ENCODE data around the gene ZCCHC24. TPM values are rescaled to one million over a fixed set of nuclear protein-coding genes. Genes with fewer than 3 reads are reported as not detected.

The ZCCHC24 gene
- total and polyA plus RNA-seq, 8 donors: 3.5 to 13.2 (median 7.3) TPM

DNA sequence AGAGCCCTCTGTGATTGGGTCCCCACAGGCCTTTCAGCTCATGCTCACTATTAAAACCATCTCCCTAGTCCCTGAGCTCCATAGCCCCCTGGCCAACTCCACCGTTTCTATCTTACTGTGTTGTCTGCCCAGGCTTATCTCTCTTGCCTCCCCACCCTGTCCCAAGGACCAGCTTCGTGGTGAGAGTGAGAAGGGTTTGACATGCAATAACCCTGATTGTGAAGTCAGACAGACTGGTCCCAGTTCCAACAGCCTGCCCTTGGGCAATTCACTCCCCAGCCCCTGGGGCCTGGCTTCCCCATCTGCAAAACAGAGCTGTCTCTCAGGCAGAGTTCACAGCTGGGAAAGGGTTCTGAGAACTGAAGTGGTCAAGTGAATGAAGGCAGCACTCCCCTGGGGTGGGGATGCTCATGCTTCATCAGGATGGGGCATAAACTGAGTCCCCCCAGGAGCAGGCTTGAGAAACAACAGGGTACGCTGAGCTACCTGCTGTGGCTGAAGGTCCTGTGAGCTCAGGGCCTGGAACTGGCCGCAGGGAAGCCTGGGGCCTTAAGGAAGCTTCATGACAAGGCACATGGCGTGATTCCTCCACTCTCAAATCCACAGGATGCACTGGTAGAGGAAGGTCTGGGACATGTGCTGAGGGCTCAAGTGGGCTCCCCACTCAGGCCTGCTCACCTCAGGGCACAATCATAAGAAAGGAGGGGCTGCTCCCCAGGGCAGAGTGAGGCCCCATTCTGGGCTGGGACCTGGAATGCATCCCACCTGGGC, 100.0 kb downstream of the ZCCHC24 start:
- Histone ChIP-seq H3K9me3 (no peaks in the 10 kb centered on the region), H3K36me3 (peaks cover 0 to 10% (median 7%) of the 10 kb centered on the region in 3 donors), H3K4me1 (peaks cover 33 to 45% (median 44%) of the 10 kb centered on the region in 3 donors), H3K27ac (peak overlapping the region; percentile 15 to 70 (median 54)), H3K4me3 (no peak overlapping the region), H3K27me3 (no peaks in the 10 kb centered on the region)
- ATAC-seq: no peak
- WGBS, 2 donors: 71 to 75% methylated on average over 5 of the region's 5 CpGs
- peak in 1 of 6 donors; percentile 37 for DNase-seq
- TF ChIP-seq, protein P1, sequence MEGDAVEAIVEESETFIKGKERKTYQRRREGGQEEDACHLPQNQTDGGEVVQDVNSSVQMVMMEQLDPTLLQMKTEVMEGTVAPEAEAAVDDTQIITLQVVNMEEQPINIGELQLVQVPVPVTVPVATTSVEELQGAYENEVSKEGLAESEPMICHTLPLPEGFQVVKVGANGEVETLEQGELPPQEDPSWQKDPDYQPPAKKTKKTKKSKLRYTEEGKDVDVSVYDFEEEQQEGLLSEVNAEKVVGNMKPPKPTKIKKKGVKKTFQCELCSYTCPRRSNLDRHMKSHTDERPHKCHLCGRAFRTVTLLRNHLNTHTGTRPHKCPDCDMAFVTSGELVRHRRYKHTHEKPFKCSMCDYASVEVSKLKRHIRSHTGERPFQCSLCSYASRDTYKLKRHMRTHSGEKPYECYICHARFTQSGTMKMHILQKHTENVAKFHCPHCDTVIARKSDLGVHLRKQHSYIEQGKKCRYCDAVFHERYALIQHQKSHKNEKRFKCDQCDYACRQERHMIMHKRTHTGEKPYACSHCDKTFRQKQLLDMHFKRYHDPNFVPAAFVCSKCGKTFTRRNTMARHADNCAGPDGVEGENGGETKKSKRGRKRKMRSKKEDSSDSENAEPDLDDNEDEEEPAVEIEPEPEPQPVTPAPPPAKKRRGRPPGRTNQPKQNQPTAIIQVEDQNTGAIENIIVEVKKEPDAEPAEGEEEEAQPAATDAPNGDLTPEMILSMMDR (IDR thresholded peaks at IDR 0.05): no peak
- FAIRE-seq: no peak
- intact Hi-C loops (cut with DNase I): no loop called here

DNA sequence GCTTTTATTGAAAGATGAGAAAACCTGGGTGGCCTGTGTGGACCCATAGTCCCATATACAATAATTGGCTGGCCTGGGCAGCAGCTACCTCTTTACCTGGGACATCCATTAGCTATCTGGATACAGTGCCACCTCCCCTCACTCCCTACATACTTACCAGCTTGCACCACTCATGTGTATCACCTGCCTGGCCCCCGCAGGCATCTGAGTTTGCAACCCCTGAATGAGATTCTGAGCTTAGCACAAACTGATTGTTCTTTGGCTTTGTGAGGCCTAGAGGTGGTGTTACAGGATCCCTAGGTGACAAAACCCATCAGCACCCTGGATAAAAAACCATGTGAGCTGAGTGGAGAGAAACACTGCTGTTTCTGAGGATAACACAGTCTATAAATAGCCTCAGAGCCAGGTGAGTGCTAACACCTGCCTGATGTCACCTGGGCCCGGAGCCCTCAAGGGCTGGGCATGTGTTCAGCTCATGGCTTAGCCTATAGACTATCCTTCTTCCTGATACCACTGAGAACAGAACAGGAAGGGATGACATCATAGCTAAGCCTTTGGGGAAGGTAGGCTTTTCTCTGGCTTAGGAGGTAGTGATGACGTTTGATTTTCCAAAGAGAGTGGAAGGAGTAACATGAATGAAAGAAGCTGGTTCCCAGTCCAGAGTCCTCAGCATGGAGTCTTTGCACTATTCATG, 100.8 kb downstream of the ZCCHC24 start:
- intact Hi-C loops (cut with DNase I): no loop called here
- Histone ChIP-seq H3K36me3 (peaks cover 0 to 2% (median 0%) of the 10 kb centered on the region in 3 donors), H3K27me3 (no peaks in the 10 kb centered on the region), H3K4me1 (peaks cover 33 to 44% (median 39%) of the 10 kb centered on the region in 3 donors), H3K27ac (peak overlapping the region; percentile 15 to 70 (median 58)), H3K4me3 (no peak overlapping the region), H3K9me3 (no peaks in the 10 kb centered on the region)
- TF ChIP-seq, protein P1 (IDR thresholded peaks at IDR 0.05): no peak
- ATAC-seq (peak; percentile 57 to 61 (median 60)), FAIRE-seq (no peak), DNase-seq (peak in 5 of 6 donors; percentile 80 to 90 (median 85))
- 33 to 38% methylated on average over 3 of the region's 3 CpGs for WGBS, 2 donors

DNA sequence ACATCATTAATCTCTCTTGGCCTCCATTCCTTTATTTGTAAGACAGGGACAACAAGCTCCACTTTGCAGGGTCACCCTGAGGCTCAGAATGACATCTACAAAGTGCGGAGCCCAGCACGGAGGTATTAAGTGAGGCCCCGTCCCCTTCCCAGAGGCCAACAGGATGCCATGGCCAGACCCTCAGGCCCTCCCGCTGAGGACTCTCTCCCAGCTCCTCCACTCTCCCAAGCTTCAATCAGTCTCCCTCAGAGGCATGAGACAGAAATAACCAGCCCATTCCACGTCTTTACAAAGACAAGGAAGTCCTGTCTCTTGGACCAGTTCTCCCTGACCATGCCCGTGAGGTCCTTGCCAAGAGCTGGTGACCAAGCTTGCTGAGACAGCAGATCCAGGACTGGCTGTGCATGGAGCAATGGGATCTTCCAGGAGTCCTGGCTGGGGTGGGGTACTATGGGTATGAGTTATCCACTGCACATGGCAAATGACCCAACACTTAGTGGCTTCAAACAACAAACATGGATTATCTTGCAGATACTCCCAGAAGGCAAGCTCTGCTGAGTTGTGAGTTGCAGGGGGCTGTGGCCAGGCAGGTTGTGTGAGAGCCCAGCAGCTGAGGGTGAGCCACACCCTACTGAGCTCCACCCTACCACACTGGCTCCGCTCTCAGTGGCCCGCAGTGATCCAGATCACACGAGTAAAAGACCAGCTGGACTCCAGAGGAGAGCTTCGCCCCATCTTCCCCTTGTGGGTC, 102.4 kb downstream of the ZCCHC24 start:
- no peak for FAIRE-seq
- peaks cover 30 to 33% (median 32%) of the 10 kb centered on the region in 3 donors for H3K4me1 ChIP-seq
- no peaks in the 10 kb centered on the region for H3K36me3 ChIP-seq
- TF ChIP-seq, protein P1 (IDR thresholded peaks at IDR 0.05): no peak
- peak overlapping the region in 1 of 4 donors; percentile 47 for H3K27ac ChIP-seq
- peak in 3 of 6 donors; percentile 41 to 63 (median 54) for DNase-seq
- H3K4me3 ChIP-seq: no peak overlapping the region
- H3K27me3 ChIP-seq: no peaks in the 10 kb centered on the region
- peak in 2 of 4 donors; percentile 5 to 7 for ATAC-seq
- intact Hi-C loops (cut with DNase I): no loop called here
- WGBS, 2 donors: 47 to 53% methylated on average over 10 of the region's 10 CpGs
- H3K9me3 ChIP-seq: no peaks in the 10 kb centered on the region

DNA sequence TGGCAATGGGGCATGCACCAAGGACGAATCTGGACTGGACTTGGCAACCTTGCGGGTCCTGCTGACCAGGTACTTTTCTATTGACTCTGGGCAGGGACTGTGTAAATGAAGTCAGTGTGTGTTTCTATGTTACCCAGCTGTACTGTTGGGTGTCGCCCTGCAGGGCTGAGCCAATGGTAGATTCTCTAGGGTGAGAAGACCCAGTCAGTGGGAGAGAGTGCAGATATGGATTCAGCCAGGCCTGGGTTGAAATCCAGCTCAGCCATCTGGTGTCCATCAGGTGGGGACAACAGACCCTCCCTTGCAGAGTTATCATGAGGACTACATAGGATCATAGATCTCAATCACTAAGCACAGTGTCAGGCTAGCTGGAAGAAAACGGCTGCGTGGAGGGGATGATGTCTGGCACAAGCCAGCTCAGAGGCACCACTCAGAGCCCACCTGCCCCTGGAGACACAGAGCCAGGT, 103.1 kb downstream of the ZCCHC24 start:
- intact Hi-C loops (cut with DNase I): no loop called here
- TF ChIP-seq, protein P1 (IDR thresholded peaks at IDR 0.05): no peak
- peaks cover 30 to 33% (median 32%) of the 10 kb centered on the region in 3 donors for H3K4me1 ChIP-seq
- H3K36me3 ChIP-seq: no peaks in the 10 kb centered on the region
- peak; percentile 23 to 59 (median 50) for ATAC-seq
- no peaks in the 10 kb centered on the region for H3K27me3 ChIP-seq
- no peak overlapping the region for H3K4me3 ChIP-seq
- peak overlapping the region in 1 of 4 donors; percentile 47 for H3K27ac ChIP-seq
- H3K9me3 ChIP-seq: no peaks in the 10 kb centered on the region
- DNase-seq: peak in 2 of 6 donors; percentile 41 to 62
- 50 to 52% methylated on average over 5 of the region's 5 CpGs for WGBS, 2 donors
- no peak for FAIRE-seq

All from pancreas (tissue), 10 donors.